CD14-positive monocyte (primary cell): ENCODE results near the gene STPG3. TPM values are rescaled to one million over a fixed set of nuclear protein-coding genes. Genes with fewer than 3 reads are reported as not detected.

Experiments
- DNase-seq, 3 donors: peaks; one replicate each; pipeline ENCODE4 v3.0.0-alpha.2; 2011 to 2022
- H2AFZ ChIP-seq: 2 replicates; pipeline ENCODE4 v1.6.0; 2012; ENCODE audit warnings: mild to moderate bottlenecking, low read depth, low read length, inconsistent platforms; ENCODE audit not compliant: insufficient read depth, poor library complexity, severe bottlenecking
- H3K27ac ChIP-seq, 2 donors: 1 replicate in 1 of 2; 2 replicates in 1 of 2; pipeline ENCODE4 v1.5.1; 2012 to 2013; ENCODE audit warnings: low read length in 2 of 2, control low read depth in 1 of 2, inconsistent platforms in 1 of 2, low read depth in 1 of 2, mild to moderate bottlenecking in 1 of 2
- H3K27me3 ChIP-seq, 2 donors: one replicate each; pipeline versions ENCODE4 v1.6.0 to v1.6.1; 2011 to 2013; ENCODE audit warnings: low read length in 2 of 2; ENCODE audit not compliant: control insufficient read depth in 2 of 2, insufficient read depth in 2 of 2
- H3K36me3 ChIP-seq, 2 donors: replicated peaks in 1 of 2; 1 replicate in 1 of 2; 2 replicates in 1 of 2; pipeline versions ENCODE4 v1.5.1 to v1.6.1; 2012 to 2013; ENCODE audit warnings: low read length in 2 of 2, control low read depth in 1 of 2, inconsistent platforms in 1 of 2, mild to moderate bottlenecking in 1 of 2; ENCODE audit not compliant: insufficient read depth in 2 of 2, control insufficient read depth in 1 of 2
- H3K4me1 ChIP-seq, 2 donors: 1 replicate in 1 of 2; 2 replicates in 1 of 2; pipeline versions ENCODE4 v1.5.1 to v1.6.1; 2012 to 2013; ENCODE audit warnings: low read length in 2 of 2, control low read depth in 1 of 2, inconsistent platforms in 1 of 2, mild to moderate bottlenecking in 1 of 2, moderate library complexity in 1 of 2; ENCODE audit not compliant: insufficient read depth in 2 of 2, control insufficient read depth in 1 of 2
- H3K4me2 ChIP-seq: replicated peaks from 2 replicates; pipeline ENCODE3; 2012; ENCODE audit warnings: low read length, moderate library complexity, mild to moderate bottlenecking; ENCODE audit not compliant: poor library complexity, severe bottlenecking; ENCODE audit errors: extremely low read depth
- H3K4me3 ChIP-seq, 3 experiments: fragments of 200-600 bp in 1 of 3; sonication (generic) in 1 of 3; replicated peaks in 1 of 3; 1 replicate in 2 of 3; 2 replicates in 1 of 3; pipeline ENCODE4 v1.5.1; 2011 to 2013; ENCODE audit warnings: low read length in 3 of 3, mild to moderate bottlenecking in 3 of 3, control low read depth in 2 of 3, low read depth in 2 of 3, inconsistent platforms in 1 of 3, moderate library complexity in 1 of 3
- H3K79me2 ChIP-seq: 2 replicates; pipeline ENCODE4 v1.6.0; 2012; ENCODE audit warnings: mild to moderate bottlenecking, control low read depth, inconsistent platforms, low read length, moderate library complexity; ENCODE audit not compliant: insufficient read depth
- H3K9ac ChIP-seq: 2 replicates; pipeline ENCODE4 v1.6.0; 2017; ENCODE audit warnings: low read length, mild to moderate bottlenecking; ENCODE audit not compliant: insufficient read depth, poor library complexity, severe bottlenecking
- H3K9me3 ChIP-seq, 2 donors: replicated peaks in 1 of 2; 1 replicate in 1 of 2; 2 replicates in 1 of 2; pipeline versions ENCODE4 v1.5.1 to v1.6.1; 2012 to 2013; ENCODE audit warnings: low read length in 2 of 2, control low read depth in 1 of 2; ENCODE audit not compliant: control insufficient read depth in 1 of 2, insufficient read depth in 1 of 2
- H4K20me1 ChIP-seq: 2 replicates; pipeline ENCODE4 v1.6.0; 2012; ENCODE audit warnings: mild to moderate bottlenecking, low read length, control low read depth, moderate library complexity; ENCODE audit not compliant: insufficient read depth
- H3K27ac Mint-ChIP-seq, 7 donors: one replicate each; pipeline ENCODE4 v1.8.0; 2020; ENCODE audit warnings: mild to moderate bottlenecking in 7 of 7, mixed read lengths in 7 of 7, moderate library complexity in 6 of 7, inconsistent platforms in 2 of 7
- H3K27me3 Mint-ChIP-seq, 3 donors: one replicate each; pipeline ENCODE4 v1.8.0; 2021 to 2022; ENCODE audit warnings: low read depth in 3 of 3, mild to moderate bottlenecking in 3 of 3, mixed read lengths in 3 of 3, moderate library complexity in 3 of 3, inconsistent platforms in 1 of 3
- H3K36me3 Mint-ChIP-seq, 2 donors: one replicate each; pipeline ENCODE4 v1.8.0; 2020; ENCODE audit warnings: mixed read lengths in 2 of 2, inconsistent platforms in 1 of 2, mild to moderate bottlenecking in 1 of 2
- H3K4me1 Mint-ChIP-seq: one replicate; pipeline ENCODE4 v1.8.0; 2020; ENCODE audit warnings: mild to moderate bottlenecking, mixed read lengths
- H3K4me3 Mint-ChIP-seq, 2 donors: one replicate each; pipeline ENCODE4 v1.8.0; 2020; ENCODE audit warnings: mild to moderate bottlenecking in 2 of 2, mixed read lengths in 2 of 2, moderate library complexity in 1 of 2
- H3K9me3 Mint-ChIP-seq, 7 donors: one replicate each; pipeline ENCODE4 v1.8.0; 2020 to 2022; ENCODE audit warnings: mixed read lengths in 7 of 7, mild to moderate bottlenecking in 6 of 7, moderate library complexity in 6 of 7, inconsistent platforms in 2 of 7
- CTCF ChIP-seq: fragments of 200-600 bp; IDR thresholded peaks from one replicate; pipeline ENCODE4 v1.8.0; 2022; ENCODE audit warnings: antibody characterized with exemption, mild to moderate bottlenecking
- WGBS: methylation state at CpG from one replicate; pipeline ENCODE4 v1.1.5; 2013; ENCODE audit warnings: missing lambda C conversion rate; ENCODE audit not compliant: insufficient coverage; 5-methylcytosine and 5-hydroxymethylcytosine counted together
- intact Hi-C, 2 donors: fragments of 100-400 bp; cut with micrococcal nuclease; formaldehyde crosslinking; loops; one replicate each; pipeline versions ENCODE4 v1.15.0 to v1.15.1; 2023
- polyA plus RNA-seq, 3 donors: library from polyadenylated mRNA; depleted of rRNA in 1 of 3; unstranded in 2 of 3; stranded (reverse) in 1 of 3; fragments of 300-500 nt in 2 of 3; fragments of >200 nt in 1 of 3; fragmentation: Illumina TruSeq in 2 of 3; gene quantifications; 1 replicate in 2 of 3; 2 replicates in 1 of 3; pipeline ENCODE4 v1.2.3, GENCODE V29; 2012 to 2021

STPG3 gene
- polyA plus RNA-seq, 3 donors, result not detected

- WGBS, result 92% methylated on average over 16 of the region's 23 CpGs
- no peak overlapping the region for H3K27ac ChIP-seq
- no peak overlapping the region for H2AFZ ChIP-seq
- intact Hi-C loops, result no loop called here
- TF ChIP-seq CTCF, result no peak
- H3K27me3 Mint-ChIP-seq, result peaks cover 2 to 47% (median 10%) of the 10 kb centered on the region in 3 donors
- no peak overlapping the region for H3K4me3 Mint-ChIP-seq
- peaks cover 4% of the 10 kb centered on the region for H3K4me1 Mint-ChIP-seq
- H3K9me3 Mint-ChIP-seq, result peaks cover 0 to 4% (median 0%) of the 10 kb centered on the region in 7 donors
- H3K36me3 ChIP-seq, result no peaks in the 10 kb centered on the region
- H3K9me3 ChIP-seq, result no peaks in the 10 kb centered on the region
- no peak overlapping the region for H3K4me2 ChIP-seq
- no peaks in the 10 kb centered on the region for H3K79me2 ChIP-seq
- peaks cover 5 to 6% of the 10 kb centered on the region in 2 donors for H3K4me1 ChIP-seq
- no peak for DNase-seq
- H3K9ac ChIP-seq, result no peak overlapping the region
- no peaks in the 10 kb centered on the region for H4K20me1 ChIP-seq
- H3K36me3 Mint-ChIP-seq, result no peaks in the 10 kb centered on the region
- peaks cover 0 to 9% of the 10 kb centered on the region in 2 donors for H3K27me3 ChIP-seq
- no peak overlapping the region for H3K4me3 ChIP-seq
- no peak overlapping the region for H3K27ac Mint-ChIP-seq
Observed at GRCh38 chr9:137231372-137232039, 19.6 kb upstream of the STPG3 start.

- Mint-ChIP-seq H3K4me1 (peaks cover 7% of the 10 kb centered on the region), H3K36me3 (no peaks in the 10 kb centered on the region), H3K27ac (no peak overlapping the region)
Observed at GRCh38 chr9:137232101-137232500, 19.0 kb upstream of the STPG3 start.

More at GRCh38 chr9:137232101-137232500, 19.0 kb upstream of the STPG3 start:
- peaks cover 2 to 44% (median 10%) of the 10 kb centered on the region in 3 donors for H3K27me3 Mint-ChIP-seq
- WGBS, result 83% methylated on average over 9 of the region's 10 CpGs
- no peak for DNase-seq
- peaks cover 0 to 4% (median 0%) of the 10 kb centered on the region in 7 donors for H3K9me3 Mint-ChIP-seq
- TF ChIP-seq CTCF, result no peak
- intact Hi-C loops, result no loop called here
- Histone ChIP-seq H3K4me3 (no peak overlapping the region), H3K9me3 (no peaks in the 10 kb centered on the region), H3K27ac (no peak overlapping the region), H2AFZ (no peak overlapping the region), H3K27me3 (peaks cover 0 to 4% of the 10 kb centered on the region in 2 donors), H3K79me2 (no peaks in the 10 kb centered on the region), H3K9ac (no peak overlapping the region), H4K20me1 (no peaks in the 10 kb centered on the region), H3K4me2 (no peak overlapping the region), H3K36me3 (no peaks in the 10 kb centered on the region), H3K4me1 (peaks cover 11 to 12% of the 10 kb centered on the region in 2 donors)
- H3K4me3 Mint-ChIP-seq, result no peak overlapping the region
